ENCODE measurements around the gene EXOC3L4.

GRCh38 chr14:103135333-103136260 is 41.1 kb downstream of the EXOC3L4 start:
- no peak for TF ChIP-seq CTCF (IDR thresholded peaks at IDR 0.05)
- no peak for TF ChIP-seq ZFX (IDR thresholded peaks at IDR 0.05; ENCODE audit: borderline replicate concordance)
